Mesenteric fat pad (tissue), 1 donor: Measurements from ENCODE around the gene TKTL1. TPM values are rescaled to one million over a fixed set of nuclear protein-coding genes. Genes with fewer than 3 reads are reported as not detected.

Experiments
- DNase-seq: peaks from one replicate; pipeline ENCODE4 v3.0.0-alpha.2; 2020; ENCODE audit warnings: low spot score
- total RNA-seq: library from RNA; stranded (reverse); fragmentation: NEBNext Ultra II Directional; extraction: Animal tissue kit (Norgen Biotek cat#: 25700); gene quantifications from one replicate; pipeline ENCODE4 v1.2.1, GENCODE V29; 2021
- donor health status: DM: yes; HTN: yes; CAD: no.

Gene TKTL1
- total RNA-seq, 1 donor from 2014 or later, result 0.80 TPM

GRCh38 chrX:154360155-154360713 is 64.6 kb downstream of the TKTL1 start:
- DNase-seq, result no peak

GRCh38 chrX:154362085-154362742 is 66.6 kb downstream of the TKTL1 start:
- no peak for DNase-seq

DNA sequence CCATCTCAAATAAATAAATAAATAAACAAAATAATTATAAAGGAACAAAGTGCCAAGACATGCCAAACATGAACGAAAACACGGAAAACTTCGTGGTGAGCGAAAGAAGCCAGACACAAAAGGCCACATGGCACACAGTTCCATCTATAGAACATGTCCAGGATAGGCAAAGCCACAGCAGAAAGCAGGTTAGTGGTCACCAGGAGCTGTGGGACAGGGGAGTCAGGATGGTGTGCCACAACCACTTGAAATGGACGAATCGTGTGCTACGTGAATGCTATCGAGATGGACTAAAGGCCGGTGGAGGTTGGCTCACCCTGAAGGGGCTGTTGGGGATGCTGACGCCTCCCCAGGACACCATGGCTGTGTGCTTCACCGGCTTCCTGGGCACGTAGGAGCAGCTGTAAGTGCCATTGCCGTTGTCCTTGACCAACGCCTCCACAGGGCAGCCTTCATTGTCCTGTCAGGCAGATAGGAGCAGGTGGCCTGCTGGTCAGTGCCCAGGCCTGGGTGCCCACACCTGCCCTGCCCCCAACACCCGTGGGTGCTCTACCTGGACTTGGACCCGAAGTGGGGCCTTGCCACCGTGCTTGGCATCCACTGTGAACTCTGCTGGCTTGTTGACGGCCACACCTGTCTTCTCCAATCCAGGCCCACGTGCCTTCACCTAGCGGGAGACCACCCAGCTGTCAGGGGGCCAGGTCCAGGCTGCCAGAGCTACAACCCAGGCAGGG is 68.3 kb downstream of the TKTL1 start:
- DNase-seq, result no peak

- no peak for DNase-seq
These were observed 69.5 kb downstream of the TKTL1 start for GRCh38 chrX:154365052-154365600.

GRCh38 chrX:154365997-154366665 is 70.5 kb downstream of the TKTL1 start:
- no peak for DNase-seq

GRCh38 chrX:154366666-154367055 is 71.1 kb downstream of the TKTL1 start:
- DNase-seq, result no peak

- DNase-seq, result no peak
These were observed 72.1 kb downstream of the TKTL1 start for GRCh38 chrX:154367474-154368308.

DNA sequence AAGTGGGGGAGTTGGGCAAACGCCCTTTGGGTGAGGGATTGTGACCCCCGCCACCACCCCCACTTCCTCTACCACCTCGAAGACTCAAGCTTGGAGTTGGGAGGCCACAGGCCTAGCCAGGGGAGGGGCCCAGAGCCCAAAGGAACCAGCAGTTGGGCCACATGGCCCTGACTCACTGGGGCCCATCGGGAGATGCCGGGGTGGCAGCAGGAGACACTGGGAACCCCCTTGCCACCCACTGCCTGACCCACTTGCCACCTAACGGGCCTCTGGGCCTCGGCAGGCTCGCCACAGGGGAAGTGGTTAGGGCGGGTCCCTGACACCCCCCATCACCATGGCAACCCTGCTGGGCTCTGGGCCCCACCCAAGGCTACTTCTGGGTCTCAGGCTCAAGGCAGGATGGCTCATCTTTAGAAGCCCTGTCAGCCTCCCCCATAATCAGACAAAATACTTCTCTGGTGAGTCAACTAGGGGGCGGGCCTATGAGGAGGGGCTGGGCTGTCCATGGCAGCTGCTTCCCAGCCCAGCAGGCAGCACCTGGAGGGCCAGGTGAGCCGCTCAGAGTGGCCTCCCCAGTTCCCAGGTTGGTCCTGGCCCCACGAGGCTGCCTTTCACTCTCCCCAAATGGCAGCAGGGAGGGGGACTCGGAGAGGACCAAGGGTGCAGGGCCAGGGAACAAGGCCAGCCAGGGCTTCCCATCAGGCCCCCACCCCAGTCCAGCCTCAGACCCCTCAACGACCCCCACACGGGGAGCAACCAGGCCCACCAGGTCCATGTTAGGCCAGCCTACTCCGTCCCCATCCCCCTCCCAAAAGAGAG is 73.2 kb downstream of the TKTL1 start:
- DNase-seq, result no peak

DNA sequence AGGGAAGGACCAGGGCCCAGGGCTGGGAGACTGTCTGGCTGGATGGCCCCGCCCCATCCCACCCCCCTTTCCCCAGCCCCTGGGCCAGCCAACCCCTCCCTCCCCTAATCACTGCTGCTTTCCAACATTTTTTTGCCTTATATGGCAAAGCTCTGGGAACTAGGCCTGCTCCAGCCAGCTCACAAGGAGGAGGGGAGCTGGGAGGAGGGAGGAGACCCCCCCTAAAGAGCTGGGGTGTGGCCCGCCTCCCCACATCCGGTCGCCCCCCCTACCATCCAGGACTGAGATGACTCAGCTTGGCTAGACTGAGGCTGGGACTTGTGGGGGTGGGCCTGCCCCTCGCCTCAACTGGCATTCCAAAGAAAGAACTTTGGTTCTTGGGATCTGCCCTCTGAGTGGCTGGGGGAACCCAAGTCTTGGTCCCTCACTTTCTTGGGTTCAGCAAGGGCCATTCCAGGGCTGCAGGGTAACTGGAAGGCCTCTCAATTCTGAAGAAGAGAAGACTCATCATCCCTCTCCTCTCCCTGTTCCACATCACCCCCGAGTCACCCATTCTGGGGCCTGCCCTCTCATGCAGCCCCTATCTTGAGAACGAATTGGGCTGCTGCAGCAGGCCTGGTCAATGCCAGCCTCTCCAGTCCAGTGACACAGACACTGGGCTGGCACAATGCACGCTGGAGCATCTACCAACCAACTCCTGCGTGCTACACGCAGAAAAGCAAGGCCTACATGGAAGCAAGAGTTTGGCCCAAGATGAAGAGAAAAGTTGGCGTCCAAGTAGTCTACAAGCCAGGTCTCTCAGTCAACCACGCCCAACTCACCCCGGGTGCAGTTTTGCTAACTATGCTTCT is 74.1 kb downstream of the TKTL1 start:
- DNase-seq, result no peak

- no peak for DNase-seq
These were observed 74.9 kb downstream of the TKTL1 start for GRCh38 chrX:154370300-154371016.

DNA sequence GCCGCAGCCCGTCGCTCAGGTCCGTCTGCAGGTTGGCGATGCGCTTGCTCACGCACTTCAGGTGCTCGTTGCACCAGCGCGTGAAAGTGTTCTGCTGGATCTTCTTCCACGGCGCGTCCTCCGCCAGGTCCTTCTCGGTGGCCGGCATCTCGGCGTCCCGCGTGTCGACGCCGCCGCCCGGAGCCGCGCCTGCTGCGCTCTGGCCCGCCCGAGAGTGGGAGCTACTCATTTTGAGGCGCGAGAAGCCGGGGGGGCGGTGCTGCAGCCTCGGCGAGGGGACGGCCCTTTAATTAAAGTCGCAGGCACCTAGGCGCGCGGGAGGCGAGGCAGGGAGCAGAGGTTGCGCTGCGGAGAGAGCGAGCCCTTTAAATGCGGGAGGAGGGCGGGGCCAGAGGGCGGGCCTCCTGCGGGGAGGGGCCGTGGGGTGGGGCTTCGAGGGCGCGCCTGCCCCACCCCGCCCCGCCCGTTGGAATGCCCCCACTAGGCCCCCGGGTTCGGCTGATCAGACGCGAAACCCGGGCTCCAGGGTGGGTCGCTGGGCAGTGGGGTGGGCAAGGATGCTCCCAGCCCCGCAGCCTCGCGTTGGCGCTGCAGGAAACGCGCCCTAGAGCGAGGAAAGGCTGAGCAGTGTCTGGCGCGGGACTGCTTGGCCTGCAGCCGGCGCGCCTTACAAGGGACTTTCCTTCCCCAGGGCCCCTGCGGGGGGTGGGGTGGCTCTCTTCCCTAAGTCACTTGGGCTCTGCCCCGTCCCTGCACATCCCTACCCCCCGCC is 75.6 kb downstream of the TKTL1 start:
- DNase-seq, result peak; percentile 96

DNA sequence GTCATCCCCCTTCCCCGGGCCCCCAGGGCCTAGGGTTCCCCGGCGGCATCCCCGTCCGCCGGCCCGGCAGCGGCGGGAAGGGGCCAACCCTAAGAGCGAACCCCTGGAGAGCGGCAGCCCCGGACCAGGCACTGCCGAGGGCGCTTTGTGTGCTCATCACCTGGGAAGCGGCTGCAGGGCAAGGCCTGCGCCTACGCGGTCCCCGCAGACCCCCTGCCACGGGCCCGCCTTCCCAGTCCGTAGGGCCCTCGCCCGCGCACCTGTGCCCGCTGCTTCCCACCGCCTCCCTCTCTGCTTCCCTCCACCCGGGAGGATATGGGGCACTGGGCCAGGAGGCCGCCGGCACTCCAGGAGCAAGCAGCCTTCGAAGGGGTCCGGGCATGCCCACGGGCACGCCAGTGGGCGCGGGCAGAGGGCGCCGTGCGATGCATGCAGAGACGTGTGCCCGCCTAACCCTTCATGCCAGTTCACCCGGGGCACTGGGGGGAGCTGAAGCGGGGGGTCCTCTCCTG is 76.2 kb downstream of the TKTL1 start:
- DNase-seq, result no peak

DNA sequence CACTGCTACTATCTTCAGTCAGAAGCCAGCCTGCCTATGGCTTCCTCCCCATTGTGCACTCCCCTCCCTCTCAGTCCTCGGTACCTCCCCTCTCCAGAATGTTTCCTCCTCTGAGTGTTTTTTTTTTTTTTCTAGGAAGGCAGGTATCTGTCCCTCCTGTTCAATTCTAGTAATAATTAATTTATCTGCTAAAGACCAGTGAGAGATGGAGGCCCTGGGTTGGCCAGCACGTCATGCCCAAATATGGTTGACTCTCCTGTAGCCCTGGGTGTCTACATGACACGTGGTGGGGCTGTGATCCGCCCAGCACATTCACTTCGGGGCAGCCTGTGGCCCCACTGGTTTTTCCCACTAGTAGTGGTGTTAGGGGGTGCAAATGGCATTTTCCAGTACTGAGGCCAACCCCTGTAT is 77.0 kb downstream of the TKTL1 start:
- DNase-seq, result no peak

- DNase-seq, result no peak
These were observed 78.0 kb downstream of the TKTL1 start for GRCh38 chrX:154373340-154374306.

GRCh38 chrX:154374313-154375155 is 78.9 kb downstream of the TKTL1 start, which contains the start of gene FLNA:
FLNA (minus strand) TSS chrX:154374634; CDS start chrX:154371245, 3,389 bp downstream.
- DNase-seq, result no peak
